Activated gamma-delta T cell treated with anti-CD3 and anti-CD28 coated beads, Interleukin-2, amount 50 U/mL, for 16 hours (primary cell): ENCODE data around the gene ZBTB8B.
"Not testable (repeated sequence)": the region's sequence is repeated elsewhere in the genome, so short reads cannot be mapped to it uniquely, and the experiment has no call there.

Source experiments
- DNase-seq: peaks from one replicate; pipeline ENCODE4 v3.0.0-alpha.2; 2020; ENCODE audit warnings: low read depth

ZBTB8B gene

DNA sequence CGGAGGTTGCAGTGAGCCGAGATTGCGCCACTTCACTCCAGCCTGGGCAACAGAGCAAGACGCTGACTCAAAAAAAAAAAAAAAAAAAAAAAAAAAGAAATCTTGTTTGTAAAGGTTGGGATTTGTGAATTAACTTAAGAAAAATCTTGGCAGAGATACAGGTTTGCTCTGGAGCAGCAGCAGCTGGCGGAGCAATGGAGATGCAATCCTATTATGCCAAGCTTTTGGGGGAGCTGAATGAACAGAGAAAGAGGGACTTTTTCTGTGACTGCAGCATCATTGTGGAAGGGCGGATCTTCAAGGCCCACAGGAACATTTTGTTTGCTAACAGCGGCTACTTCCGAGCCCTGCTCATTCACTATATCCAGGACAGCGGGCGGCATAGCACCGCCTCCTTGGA, 5.6 kb downstream of the ZBTB8B start:
- DNase-seq, result no peak

DNA sequence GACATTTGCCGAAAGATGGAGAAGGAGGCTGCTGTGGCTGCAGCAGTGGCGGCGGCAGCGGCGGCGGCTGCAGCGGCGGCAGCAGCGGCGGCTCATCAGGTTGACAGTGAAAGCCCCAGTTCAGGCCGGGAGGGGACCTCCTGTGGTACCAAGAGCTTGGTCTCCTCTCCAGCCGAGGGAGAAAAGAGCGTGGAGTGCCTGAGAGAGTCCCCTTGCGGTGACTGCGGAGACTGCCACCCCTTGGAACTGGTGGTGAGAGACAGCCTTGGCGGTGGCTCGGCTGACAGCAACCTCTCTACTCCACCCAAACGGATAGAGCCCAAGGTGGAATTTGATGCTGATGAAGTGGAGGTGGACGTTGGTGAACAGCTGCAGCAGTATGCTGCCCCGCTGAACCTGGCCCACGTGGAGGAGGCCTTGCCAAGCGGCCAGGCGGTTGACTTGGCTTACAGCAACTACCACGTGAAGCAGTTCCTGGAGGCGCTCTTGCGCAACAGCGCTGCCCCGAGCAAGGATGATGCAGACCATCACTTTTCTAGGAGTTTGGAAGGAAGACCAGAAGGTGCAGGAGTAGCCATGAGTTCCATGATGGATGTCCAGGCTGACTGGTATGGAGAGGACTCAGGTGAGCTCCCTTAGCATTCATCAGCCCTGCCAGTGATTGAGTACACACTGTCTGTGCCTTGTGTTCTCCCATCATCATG, 6.3 kb downstream of the ZBTB8B start:
- no peak for DNase-seq

DNA sequence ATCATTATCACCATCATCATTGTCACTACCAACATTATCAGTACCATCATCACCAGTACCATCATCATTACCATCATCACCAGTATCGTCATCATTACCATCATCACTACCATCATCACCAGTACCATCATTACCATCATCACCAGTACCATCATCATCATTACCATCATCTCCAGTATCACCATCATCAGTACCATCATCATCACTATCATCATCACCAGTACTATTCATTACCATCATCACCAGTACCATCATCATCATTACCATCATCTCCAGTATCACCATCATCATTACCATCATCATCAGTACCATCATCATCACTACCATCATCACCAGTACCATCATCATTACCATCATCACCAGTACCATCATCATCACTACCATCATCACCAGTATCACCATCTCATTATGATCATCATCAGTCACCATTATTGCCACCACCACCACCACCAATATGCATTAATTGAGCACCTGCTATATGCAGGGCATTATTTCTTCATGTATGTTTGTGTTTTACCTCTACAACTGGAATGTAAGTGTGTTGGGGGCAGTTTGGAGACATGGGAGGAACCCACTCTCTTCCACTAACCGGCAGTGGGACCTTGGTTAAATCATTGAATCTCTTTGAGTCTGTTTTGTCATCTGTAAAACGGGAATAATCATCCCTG, 7.0 kb downstream of the ZBTB8B start:
- DNase-seq, result no peak

DNA sequence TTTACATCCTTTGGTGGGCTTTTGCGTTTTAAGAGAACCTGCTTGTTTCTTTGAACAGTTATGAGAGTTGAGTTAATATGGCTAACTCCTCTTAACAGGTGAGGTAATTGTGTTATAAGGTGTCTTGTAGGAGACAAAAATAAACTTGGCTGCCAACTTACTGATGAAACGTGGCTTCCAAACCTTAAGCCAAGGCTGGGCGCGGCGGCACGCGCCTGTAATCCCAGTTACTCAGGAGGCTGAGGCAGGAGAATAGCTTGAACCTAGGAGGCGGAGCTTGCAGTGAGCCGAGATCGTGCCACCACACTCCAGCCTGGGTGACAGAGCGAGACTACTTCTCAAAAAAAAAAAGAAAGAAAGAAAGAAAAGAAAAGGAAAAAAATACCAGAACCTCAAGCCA, 8.1 kb downstream of the ZBTB8B start:
- not testable (repeated sequence) for DNase-seq

DNA sequence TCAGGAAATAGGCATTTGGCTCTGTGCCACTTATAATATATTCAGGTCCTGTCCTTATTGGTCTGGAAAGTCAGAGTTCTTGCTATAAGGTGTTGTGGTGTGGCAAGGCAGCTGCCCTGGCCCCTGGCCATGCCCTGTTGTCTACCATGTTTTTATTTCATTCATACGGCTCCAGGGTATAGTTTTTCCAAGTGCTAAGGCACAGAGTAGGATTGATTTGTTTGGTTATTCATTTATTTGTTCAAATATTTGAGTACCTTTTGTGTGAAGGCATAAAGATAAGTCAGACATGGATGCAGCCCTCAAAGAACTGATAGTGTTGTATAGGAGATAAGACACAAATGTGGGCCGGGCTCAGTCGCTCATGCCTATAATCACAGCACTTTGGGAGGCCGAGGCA, 10.1 kb downstream of the ZBTB8B start:
- DNase-seq, result no peak

DNA sequence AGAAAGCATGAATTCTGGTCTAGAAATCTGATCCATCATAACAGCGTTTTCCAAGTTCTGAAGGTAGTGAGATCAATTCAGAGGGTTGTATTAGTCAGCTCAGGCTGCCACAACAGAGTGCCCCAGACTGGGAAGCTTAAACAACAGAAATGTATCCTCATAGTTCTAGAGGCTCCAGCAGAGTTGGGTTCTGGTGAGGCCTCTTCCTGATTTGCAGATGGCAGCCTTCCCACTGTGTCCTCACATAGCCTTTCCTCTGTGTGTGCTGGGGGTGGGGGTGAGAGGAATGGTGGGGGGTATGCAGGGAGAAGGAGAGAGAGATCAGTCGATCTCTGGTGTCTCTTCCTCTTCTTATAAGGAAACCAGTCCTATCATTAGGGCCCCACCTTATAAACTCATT, 15.1 kb downstream of the ZBTB8B start:
- no peak for DNase-seq

DNA sequence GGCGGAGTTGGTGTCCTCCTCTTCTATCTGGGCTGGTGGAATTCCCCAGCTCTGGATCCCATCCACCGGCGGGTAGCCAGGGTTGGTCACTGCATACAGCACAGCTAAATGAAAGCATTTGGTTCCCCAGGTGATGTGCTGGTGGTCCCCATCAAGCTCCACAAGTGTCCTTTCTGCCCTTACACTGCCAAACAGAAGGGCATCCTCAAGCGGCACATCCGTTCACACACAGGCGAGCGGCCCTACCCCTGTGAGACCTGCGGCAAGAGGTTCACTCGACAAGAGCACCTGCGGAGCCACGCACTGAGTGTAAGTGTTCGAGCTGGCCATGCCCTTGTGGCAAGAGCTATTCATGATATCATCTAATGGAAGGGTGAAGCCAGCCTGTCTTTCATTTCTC, 15.9 kb downstream of the ZBTB8B start:
- DNase-seq, result no peak

DNA sequence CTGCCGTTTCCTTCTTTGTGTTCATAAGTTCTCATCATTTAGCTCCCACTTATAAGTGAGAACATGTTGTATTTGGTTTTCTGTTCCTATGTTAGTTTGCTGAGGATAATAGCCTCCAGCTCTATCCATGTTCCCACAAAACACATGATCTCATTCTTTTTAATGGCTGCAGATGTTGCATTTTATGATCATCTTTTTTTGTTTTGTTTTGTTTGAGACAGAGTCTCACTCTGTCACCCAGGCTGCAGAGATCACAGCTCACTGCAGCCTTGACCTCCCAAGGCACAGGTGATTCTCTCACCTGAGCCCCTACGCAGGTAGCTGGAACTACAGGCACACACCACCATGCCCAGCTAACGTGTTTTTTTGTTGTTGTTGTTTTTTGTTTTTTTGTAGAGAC, 16.9 kb downstream of the ZBTB8B start:
- not testable (repeated sequence) for DNase-seq

DNA sequence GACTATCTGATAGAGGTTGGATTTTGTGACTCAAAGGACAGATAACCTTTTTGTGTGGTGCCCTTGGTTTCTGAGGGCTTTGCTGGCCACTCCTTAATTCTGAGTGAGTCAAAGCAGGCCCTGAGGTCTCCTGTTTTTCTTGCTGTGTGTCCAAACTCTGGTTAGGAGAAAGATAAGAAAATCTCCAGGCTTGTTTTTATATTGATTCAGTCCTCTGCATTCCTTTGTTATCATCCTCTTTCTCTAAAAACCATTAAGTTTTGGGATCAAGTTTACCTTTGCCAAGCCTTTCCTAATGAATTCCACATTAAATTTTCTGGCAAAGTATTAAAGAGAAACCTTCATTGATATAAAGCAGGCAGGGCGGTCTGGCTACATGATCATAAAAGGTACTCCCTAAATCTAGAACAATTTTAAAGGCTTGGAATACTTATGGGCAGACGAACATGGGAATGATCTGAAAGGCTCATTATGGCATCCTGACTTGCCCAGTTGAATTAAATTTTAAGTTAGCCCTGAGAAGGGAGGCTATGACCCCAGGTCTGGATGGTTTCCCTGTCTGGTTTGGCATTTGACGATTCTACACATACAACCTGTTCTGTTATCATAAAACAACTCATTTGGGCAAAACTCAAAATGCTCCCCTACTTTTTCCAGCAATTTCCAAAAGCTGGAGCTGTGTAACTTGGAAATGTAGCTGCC, 20.8 kb downstream of the ZBTB8B start:
- no peak for DNase-seq

DNA sequence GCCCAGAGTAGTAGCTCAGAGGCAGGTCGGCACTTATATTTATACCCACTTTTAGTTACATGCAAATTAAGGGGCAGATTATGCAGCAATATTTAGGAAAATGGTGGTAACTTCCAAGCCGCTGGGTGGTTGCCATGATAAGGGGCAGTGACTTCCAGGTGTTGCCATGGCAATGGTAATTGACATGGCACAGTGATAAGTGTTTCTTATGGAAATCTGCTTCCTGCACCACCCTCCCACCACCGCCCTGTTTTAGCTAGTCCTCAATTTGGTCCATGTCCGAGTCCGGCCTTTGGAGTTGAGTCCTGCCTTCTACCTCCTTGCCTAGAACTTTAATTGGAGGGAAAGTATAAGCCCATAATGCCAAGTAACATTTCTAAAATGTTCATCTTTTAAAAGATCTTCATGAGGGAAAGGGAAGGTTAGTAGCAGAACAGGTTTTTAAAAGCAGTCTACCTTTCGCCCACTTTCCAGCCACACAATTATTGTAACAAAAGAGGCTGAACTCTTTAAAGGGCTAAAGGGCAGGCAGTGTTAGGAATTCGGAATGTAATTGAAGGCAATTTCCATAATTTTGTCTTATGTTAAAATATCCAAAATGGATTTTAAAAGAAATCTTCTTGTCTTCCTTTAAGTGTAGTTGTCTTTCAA, 21.7 kb downstream of the ZBTB8B start:
- no peak for DNase-seq

DNA sequence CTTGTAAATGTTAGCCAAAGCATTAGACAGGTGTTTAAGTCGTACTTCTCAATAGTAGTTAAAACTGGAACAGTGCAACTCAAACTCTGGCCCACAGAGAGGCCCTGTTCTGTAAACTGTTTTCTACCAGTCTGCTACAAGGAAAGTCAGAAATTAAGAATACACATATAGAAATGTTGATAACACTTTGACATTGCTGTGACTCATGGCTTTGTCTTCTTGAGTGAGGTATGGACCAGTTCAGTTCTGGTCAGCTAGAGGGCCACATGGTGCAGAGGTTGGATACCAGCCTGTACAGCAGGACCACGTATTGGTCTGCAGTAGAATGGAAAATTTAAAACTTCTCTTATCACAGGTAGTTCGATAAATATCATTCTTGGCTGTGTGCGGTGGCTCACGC, 22.3 kb downstream of the ZBTB8B start:
- no peak for DNase-seq

DNA sequence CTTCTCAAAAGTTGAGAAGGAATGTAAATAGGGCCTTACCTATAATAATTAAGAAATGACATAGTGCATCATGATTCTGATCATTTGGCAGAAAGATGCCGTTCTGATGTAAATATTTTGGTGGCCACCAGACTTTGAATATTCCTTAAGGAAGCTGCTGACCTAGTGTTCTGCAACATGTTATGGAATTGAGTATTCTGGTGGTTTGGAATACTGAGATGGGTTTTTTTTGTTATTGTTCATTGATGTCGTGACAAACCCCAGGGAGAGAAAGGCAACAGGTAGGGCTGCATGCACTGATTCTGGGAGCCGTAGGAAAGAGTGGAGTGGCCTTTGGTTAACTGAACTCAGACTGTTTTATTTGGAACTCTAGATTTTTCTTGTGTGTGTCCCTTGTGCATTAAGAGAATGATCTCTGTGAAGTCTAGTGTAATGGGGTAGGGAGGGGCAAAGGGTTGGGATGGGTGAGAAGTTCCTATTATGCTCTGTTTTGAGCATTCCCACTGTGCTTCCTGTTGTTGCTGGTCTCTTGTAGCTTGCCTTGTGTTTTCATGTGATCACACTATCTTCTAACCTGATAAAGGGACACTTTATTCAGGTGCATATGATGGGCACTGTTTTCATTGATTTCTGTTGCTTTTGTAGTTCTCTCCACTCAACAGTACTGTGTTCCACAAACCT, 25.0 kb downstream of the ZBTB8B start:
- DNase-seq, result no peak

DNA sequence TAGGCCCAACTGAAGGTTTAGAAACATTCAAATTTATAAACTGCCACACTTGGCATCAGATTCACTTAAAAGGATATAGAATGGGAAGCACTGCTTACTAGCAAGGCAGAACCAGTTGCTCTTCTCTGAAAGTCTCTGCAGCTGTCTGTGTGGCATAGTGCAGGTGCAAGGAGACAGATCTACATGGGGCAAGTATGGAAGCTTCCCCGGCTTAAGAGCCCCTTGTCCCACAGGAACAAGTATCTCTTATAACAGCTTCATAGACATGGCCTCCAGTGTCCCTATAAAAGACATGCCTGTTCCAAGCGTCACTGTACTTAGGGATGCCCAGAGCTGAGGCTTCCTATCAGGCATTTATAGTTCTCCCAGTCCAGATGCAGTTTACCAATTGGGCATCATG, 26.5 kb downstream of the ZBTB8B start:
- no peak for DNase-seq

DNA sequence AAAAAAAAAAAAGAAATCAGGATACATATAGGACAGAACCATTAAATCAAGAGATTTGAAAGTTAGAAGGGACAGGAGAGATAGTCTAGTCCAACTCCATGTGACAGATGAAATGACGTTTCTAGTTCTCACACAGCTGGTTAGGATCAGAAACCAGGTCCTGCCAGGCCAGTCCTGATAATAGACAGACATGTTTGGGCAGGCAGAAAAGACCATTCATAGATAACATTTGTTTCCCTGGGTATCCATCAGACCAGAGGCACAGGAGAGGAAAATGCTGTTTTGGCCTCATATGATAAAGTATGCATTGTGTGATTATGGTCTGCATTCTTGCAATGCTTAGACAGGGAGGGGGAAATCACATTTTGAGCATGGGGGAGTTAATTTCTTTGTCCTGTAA, 29.3 kb downstream of the ZBTB8B start:
- no peak for DNase-seq

DNA sequence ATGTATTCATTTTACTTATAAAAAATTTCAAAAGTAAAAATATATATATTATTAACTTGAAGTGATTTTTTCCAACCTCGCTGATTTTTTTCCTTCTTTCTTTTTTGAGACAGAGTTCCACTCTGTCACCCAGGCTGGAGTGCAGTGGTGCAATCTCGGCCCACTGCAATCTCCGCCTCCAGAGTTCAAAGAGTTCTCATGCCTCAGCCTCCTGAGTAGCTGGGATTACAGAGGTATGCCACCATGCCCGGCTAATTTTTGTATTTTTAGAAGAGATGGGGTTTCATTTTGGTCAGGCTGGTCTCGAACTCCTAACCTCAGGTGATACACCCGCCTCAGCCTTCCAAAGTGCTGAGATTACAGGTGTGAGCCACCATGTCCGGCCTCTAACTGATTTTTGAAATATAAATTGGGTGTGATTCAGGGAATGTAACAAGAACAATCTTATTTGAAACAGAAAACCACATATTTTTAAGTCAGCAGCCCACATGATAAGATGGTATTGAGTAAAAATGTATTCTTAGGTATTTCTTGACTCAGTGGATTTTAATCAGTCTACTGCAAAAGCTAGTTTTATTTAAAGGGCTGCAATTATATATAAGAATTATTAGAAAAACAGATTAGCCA, 30.0 kb downstream of the ZBTB8B start:
- DNase-seq, result no peak

DNA sequence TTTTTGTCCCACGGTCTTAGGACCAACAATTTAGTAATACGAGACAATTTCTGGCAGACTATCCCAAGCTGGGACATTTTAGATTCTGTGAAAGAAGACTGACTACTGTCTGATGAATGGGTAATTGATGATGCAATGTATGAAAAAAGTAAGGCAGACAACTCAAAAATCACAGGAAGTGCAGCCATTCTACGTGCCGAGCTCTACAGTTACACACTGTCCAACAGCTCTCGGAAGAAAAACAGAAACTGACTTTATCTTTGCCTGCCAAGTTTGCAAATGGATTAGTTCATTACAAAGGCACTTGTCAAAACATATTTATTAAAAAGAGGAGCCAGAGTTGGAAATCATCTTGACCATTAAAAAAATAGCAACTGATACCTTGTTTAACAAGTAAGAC, 31.3 kb downstream of the ZBTB8B start:
- no peak for DNase-seq

DNA sequence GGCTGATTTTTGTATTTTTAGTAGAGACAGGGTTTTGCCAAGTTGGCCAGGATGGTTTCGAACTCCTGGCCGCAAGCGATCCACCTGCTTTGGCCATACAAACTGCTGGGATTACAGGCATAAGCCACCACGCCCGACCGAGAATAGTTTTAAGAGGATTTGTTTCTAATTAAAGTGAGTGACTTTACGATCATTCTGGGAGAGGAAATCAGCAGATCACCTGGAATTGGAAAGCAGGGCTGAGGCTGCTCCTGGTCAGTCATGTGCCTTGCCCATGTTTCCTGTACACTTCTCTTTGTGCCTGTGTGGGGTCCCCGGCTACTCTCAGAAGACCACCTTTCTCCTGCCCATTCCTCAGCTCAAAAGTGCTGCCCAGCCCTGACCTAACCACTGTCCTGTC, 33.9 kb downstream of the ZBTB8B start:
- no peak for DNase-seq

DNA sequence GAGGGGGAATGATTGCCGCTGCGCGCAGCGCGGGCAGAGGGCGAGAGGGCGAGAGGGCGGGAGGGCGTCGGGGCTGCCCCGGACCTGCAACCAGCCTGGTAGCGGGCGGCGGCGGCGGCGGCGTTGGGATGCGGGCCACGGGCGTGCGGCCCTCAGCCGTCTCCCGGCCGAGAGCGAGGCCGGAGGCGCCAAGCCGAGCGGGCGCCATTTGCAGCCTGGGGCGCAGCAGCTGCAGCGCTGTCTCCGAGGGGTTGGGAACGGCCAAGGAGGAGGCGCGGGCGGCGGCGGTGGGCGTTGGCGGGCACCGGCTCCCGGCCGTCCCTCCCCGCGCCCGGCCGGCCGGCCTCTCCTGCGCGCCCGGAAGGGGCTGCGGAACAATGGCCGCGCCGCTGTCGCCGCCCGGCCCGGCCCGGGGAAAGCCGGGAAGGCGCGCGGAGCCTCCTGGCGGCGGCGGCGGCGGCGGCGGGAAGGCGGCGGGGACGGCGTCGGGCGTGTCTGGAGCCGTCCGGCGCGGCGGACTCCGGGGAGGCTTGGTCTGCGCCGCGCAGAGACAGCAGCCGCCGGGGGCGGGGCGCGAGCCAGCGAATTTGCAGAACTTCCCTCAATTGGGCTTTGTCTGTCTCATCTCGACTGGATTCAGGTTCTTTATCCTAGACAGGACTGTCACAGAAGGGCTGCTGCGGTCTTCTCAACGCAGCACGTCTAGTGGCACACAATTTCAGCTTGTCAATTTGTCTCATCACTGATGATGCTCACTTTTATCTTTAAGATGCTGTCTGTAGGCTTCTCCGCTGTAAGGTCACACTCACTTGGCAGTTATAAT, 35.7 kb downstream of the ZBTB8B start:
- DNase-seq, result no peak

DNA sequence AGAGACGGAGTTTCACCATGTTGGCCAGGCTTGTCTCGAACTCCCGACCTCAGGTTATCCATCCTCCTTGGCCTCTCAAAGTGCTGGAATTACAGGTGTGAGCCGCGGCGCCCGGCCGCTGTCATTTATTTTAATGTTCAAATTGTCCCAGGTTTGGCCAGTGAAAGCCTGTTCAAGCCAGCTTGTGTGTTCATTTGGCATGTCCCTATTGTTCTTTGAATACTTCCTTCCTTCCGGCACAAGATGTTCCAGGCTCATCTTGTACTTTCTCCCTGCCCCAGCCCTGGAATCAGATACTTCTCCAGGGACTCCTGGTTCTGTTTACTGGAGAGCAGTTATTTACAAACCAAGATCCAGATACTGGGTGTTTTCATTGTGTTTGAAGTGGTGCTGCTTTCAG, 37.0 kb downstream of the ZBTB8B start:
- no peak for DNase-seq

DNA sequence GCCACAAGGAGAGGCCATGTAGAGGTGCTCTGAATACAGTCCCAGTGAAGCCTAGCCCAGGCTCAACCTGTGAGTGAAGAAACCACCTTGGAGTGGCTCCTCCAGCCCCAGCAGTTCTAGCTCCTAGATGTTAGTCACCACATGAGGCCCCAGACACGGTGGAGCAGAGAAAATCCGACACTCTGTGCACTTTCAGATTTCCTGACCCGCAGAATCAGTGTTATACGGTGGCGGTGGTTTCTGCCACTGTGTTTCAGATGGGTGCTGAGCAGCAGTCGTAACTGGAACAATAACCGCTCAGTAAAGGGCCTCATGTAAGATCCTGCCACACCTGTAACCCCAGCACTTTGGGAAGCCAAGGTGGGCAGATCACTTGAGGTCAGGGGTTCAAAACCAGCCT, 38.3 kb downstream of the ZBTB8B start:
- DNase-seq, result no peak

DNA sequence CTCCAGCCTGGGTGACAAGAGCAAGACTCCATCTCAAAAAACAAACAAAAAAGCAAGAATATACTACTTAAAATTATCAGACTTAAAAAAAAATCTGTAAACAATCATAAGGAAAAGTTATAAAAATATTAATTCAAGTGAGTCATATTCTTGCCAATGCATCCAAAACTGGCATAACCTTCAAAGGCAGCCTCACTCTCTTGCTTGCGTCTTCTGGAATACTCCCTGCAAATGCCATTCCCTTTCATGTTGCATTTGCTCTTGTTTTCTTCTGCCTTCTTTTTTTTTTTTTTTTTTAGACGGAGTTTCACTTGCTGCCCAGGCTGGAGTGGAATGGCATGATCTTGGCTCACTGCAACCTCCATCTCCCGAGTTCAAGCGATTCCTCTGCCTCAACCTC, 42.1 kb downstream of the ZBTB8B start:
- DNase-seq, result no peak
